A549 (cell line): ENCODE results near the gene PHACTR2. TPM values are rescaled to one million over a fixed set of nuclear protein-coding genes. Genes with fewer than 3 reads are reported as not detected.

Experiments used
- ATAC-seq, 2 experiments: fragments of 200-7000 bp in 1 of 2; fragments of >200 bp in 1 of 2; cut with Nextera tagmentation in 1 of 2; cut with Tn5 transposase in 1 of 2; 3 replicates each; pipeline versions ENCODE4 v1.8.0 to v1.9.1; 2018 to 2020; ENCODE audit warnings: mild to moderate bottlenecking in 1 of 2, moderate library complexity in 1 of 2
- CTCF ChIA-PET: fragments of 300-600 bp; sonication (Branson Sonifier 250); formaldehyde crosslinking; extraction: SDS; loops from one replicate; lab custom pipeline; 2021; ENCODE audit warnings: antibody characterized with exemption, inconsistent platforms; lab: Yijun Ruan, JAX
- POLR2A ChIA-PET: fragments of 350-600 bp; formaldehyde crosslinking; extraction: SDS; loops from one replicate; lab custom pipeline; 2021; ENCODE audit warnings: antibody characterized with exemption, inconsistent platforms; lab: Yijun Ruan, JAX
- DNase-seq, 2 experiments: peaks; one replicate each; pipeline versions ENCODE4 v3.0.0 to v3.0.0-alpha.2; 2011 to 2016; ENCODE audit warnings: low read depth in 1 of 2, low spot score in 1 of 2
- FAIRE-seq: peaks from 2 replicates; lab custom pipeline; 2011; peaks lifted over from hg19 to GRCh38; lab: Jason Lieb, UNC
- H3K27ac ChIP-seq, 2 experiments: fragments of >200 bp; sonication (Bioruptor Twin); formaldehyde crosslinking; 3 replicates each; pipeline ENCODE4 v1.5.1; 2016 to 2017
- H3K4me1 ChIP-seq: fragments of >200 bp; sonication (Bioruptor Twin); formaldehyde crosslinking; 3 replicates; pipeline ENCODE4 v1.6.1; 2016
- H3K4me2 ChIP-seq: fragments of >200 bp; sonication (Bioruptor Twin); formaldehyde crosslinking; 3 replicates; pipeline ENCODE4 v1.6.1; 2016
- H3K4me3 ChIP-seq: fragments of >200 bp; sonication (Bioruptor Twin); formaldehyde crosslinking; 3 replicates; pipeline ENCODE4 v1.5.1; 2016
- H3K9me3 ChIP-seq: fragments of >200 bp; sonication (Bioruptor Twin); formaldehyde crosslinking; 3 replicates; pipeline ENCODE4 v1.6.1; 2016
- BCL3 ChIP-seq: fragments of >200 bp; sonication (Bioruptor Twin); formaldehyde crosslinking; IDR thresholded peaks from 3 replicates; pipeline ENCODE4 v1.6.1; 2016
- CEBPB ChIP-seq, 2 experiments: fragments of >200 bp in 1 of 2; sonication (Bioruptor Twin) in 1 of 2; formaldehyde crosslinking in 1 of 2; IDR thresholded peaks; 2 replicates each; pipeline ENCODE4 v1.6.1; 2012 to 2016
- CHD2 ChIP-seq: fragments of 150-350 bp; IDR thresholded peaks from 2 replicates; pipeline ENCODE4 v1.6.1; 2014; ENCODE audit warnings: low read length; ENCODE audit not compliant: partially characterized antibody
- CHD4 ChIP-seq: fragments of 200-600 bp; sonication (generic); IDR thresholded peaks from 2 replicates; pipeline ENCODE4 v1.6.1; 2016; ENCODE audit warnings: antibody characterized with exemption, mild to moderate bottlenecking, borderline replicate concordance
- ELK1 ChIP-seq: fragments of 150-350 bp; IDR thresholded peaks from 2 replicates; pipeline ENCODE4 v1.6.1; 2014; ENCODE audit warnings: low read depth, mild to moderate bottlenecking, low read length
- EP300 ChIP-seq, 2 experiments: fragments of >200 bp; sonication (Bioruptor Twin); formaldehyde crosslinking; IDR thresholded peaks; 2 replicates in 1 of 2; 3 replicates in 1 of 2; pipeline ENCODE4 v1.6.1; 2016 to 2017
- FOXS1 ChIP-seq: fragments of 250-450 bp; sonication (Bioruptor Pico); IDR thresholded peaks from 2 replicates; pipeline ENCODE4 v1.5.0; 2020; ENCODE audit warnings: mild to moderate bottlenecking, moderate library complexity
- GATA3 ChIP-seq: IDR thresholded peaks from 2 replicates; pipeline ENCODE4 v1.6.1; 2012; ENCODE audit warnings: borderline replicate concordance
- HOXB13 ChIP-seq: fragments of 250-450 bp; sonication (Bioruptor Pico); IDR thresholded peaks from 2 replicates; pipeline ENCODE4 v1.5.0; 2020; ENCODE audit warnings: low read depth, mild to moderate bottlenecking, moderate library complexity
- JUN ChIP-seq, 2 experiments: fragments of >200 bp; sonication (Bioruptor Twin); formaldehyde crosslinking; IDR thresholded peaks; 2 replicates in 1 of 2; 3 replicates in 1 of 2; pipeline ENCODE4 v1.6.1; 2016 to 2017
- KDM1A ChIP-seq: fragments of 200-600 bp; sonication (generic); IDR thresholded peaks from 2 replicates; pipeline ENCODE4 v1.6.1; 2016; ENCODE audit warnings: low read depth, mild to moderate bottlenecking
- KDM5A ChIP-seq: fragments of 200-600 bp; sonication (generic); IDR thresholded peaks from 2 replicates; pipeline ENCODE4 v1.6.1; 2016; ENCODE audit warnings: antibody characterized with exemption, mild to moderate bottlenecking
- MAZ ChIP-seq: fragments of 150-350 bp; IDR thresholded peaks from 2 replicates; pipeline ENCODE4 v1.6.1; 2014; ENCODE audit warnings: antibody characterized with exemption, low read depth, low read length, borderline replicate concordance
- MYC ChIP-seq: IDR thresholded peaks from 2 replicates; pipeline ENCODE4 v1.6.1; 2012; ENCODE audit warnings: mild to moderate bottlenecking, inconsistent platforms, low read length, improper control_type of control experiment, borderline replicate concordance
- POLR2AphosphoS2 ChIP-seq: conservative IDR thresholded peaks from 2 replicates; pipeline ENCODE4 v1.6.1; 2012; ENCODE audit warnings: low read length, improper control_type of control experiment, inconsistent platforms
- RARB ChIP-seq: fragments of 250-450 bp; sonication (Bioruptor Pico); IDR thresholded peaks from 2 replicates; pipeline ENCODE4 v1.8.0; 2021; ENCODE audit warnings: mild to moderate bottlenecking, moderate library complexity
- RCOR1 ChIP-seq: fragments of 150-350 bp; IDR thresholded peaks from 2 replicates; pipeline ENCODE4 v1.6.1; 2014; ENCODE audit warnings: antibody characterized with exemption, low read length, low read depth
- REST ChIP-seq: fragments of 200-600 bp; sonication (generic); IDR thresholded peaks from 2 replicates; pipeline ENCODE4 v1.6.1; 2016; ENCODE audit warnings: antibody characterized with exemption, mild to moderate bottlenecking, moderate library complexity
- RNF2 ChIP-seq: fragments of 200-600 bp; sonication (generic); IDR thresholded peaks from 2 replicates; pipeline ENCODE4 v1.6.1; 2016; ENCODE audit warnings: low read depth, mild to moderate bottlenecking, antibody characterized with exemption, moderate library complexity, borderline replicate concordance
- ZFP36 ChIP-seq: fragments of 450-650 bp; IDR thresholded peaks from 2 replicates; pipeline ENCODE4 v1.6.1; 2014; ENCODE audit warnings: borderline replicate concordance; ENCODE audit not compliant: partially characterized antibody
- WGBS: methylation state at CpG from one replicate; pipeline ENCODE4 v1.1.6; 2017; ENCODE audit errors: missing lambda C conversion rate; 5-methylcytosine and 5-hydroxymethylcytosine counted together
- polyA plus RNA-seq, 4 experiments: library from polyadenylated mRNA; depleted of rRNA in 3 of 4; stranded (reverse); fragments of >200 nt; fragmentation: RNase III in 1 of 4; extraction: RNeasy Plus Mini Kit Qiagen cat#74134 plus additional on column Dnase treatment in 1 of 4; gene quantifications; 2 replicates in 3 of 4; 3 replicates in 1 of 4; pipeline ENCODE4 v1.2.3, GENCODE V29; 2011 to 2017

PHACTR2 gene
- polyA plus RNA-seq, 2 of the 4 experiments (the other 2 are of a cell fraction) = 2.5 to 10.4 TPM

GRCh38 chr6:143755301-143755744 lies 77.6 kb downstream of the PHACTR2 start:
- POLR2A ChIA-PET = no interaction called here
- H3K27ac ChIP-seq = peak overlapping the region; percentile 14 to 50; a peak in 1 of 6 replicates
- peaks cover 11% of the 10 kb centered on the region; the same call in 2 of the 3 replicates for H3K4me1 ChIP-seq
- peak overlapping the region; percentile 32; the same call in 2 of the 3 replicates for H3K4me2 ChIP-seq
- no peaks in the 10 kb centered on the region for H3K9me3 ChIP-seq
- ATAC-seq = peak in 1 of 2 experiments; percentile 34; a peak in 2 of 6 replicates
- peak; percentile 10 to 51 for DNase-seq
- 42% methylated on average over 5 of the region's 5 CpGs for WGBS
- CTCF ChIA-PET = no interaction called here
- FAIRE-seq = no peak
- no peak overlapping the region for H3K4me3 ChIP-seq
- TF ChIP-seq GATA3 (peak; percentile 80), RARB (CRISPR knock-in tag) (no peak), BCL3 (0 out of 3 replicates have a peak, but pooled peaks have one; percentile 21), EP300 (IDR thresholded peaks at IDR 0.05) (peak; percentile 10 to 59; a peak in 1 of 5 replicates), CEBPB (IDR thresholded peaks at IDR 0.05) (peak in 1 of 2 experiments; percentile 34; a peak in 2 of 4 replicates), FOXS1 (CRISPR knock-in tag) (no peak)

GRCh38 chr6:143757346-143757832 lies 79.6 kb downstream of the PHACTR2 start:
- no peak for ATAC-seq
- Histone ChIP-seq H3K4me1 (peaks cover 11% of the 10 kb centered on the region; the same call in 2 of the 3 replicates), H3K4me2 (no peak overlapping the region), H3K27ac (no peak overlapping the region), H3K9me3 (no peaks in the 10 kb centered on the region)
- POLR2A ChIA-PET = no interaction called here
- no peak for FAIRE-seq
- CTCF ChIA-PET = no interaction called here
- TF ChIP-seq RCOR1 (no peak), BCL3 (no peak), CHD2 (no peak), FOXS1 (CRISPR knock-in tag) (no peak), ZFP36 (no peak), KDM1A (no peak), CHD4 (no peak), ELK1 (no peak), MAZ (no peak)
- TF ChIP-seq, all 56 proteins: peak for 0
- no peak for DNase-seq
- WGBS = 88% methylated on average over 5 of the region's 5 CpGs
- no peak overlapping the region for H3K4me3 ChIP-seq

- ChIA-PET POLR2A (no interaction called here), CTCF (no interaction called here)
- Histone ChIP-seq H3K9me3 (no peaks in the 10 kb centered on the region), H3K4me2 (no peak overlapping the region), H3K4me3 (no peak overlapping the region), H3K27ac (no peak overlapping the region), H3K4me1 (peaks cover 11% of the 10 kb centered on the region; the same call in 2 of the 3 replicates)
- no peak for DNase-seq
- ATAC-seq = no peak
- TF ChIP-seq CHD2 (no peak), RNF2 (no peak), REST (no peak), KDM5A (no peak), JUN (IDR thresholded peaks at IDR 0.05) (no peak), MYC (no peak), GATA3 (no peak), HOXB13 (no peak), POLR2AphosphoS2 (no peak)
- FAIRE-seq = no peak
These were observed 80.8 kb downstream of the PHACTR2 start for GRCh38 chr6:143758551-143758950.
